Kidney epithelial cell (primary cell): ENCODE results near the gene INTS3. TPM values are rescaled to one million over a fixed set of nuclear protein-coding genes. Genes with fewer than 3 reads are reported as not detected.

Experiments
- DNase-seq: peaks from one replicate; pipeline ENCODE4 v3.0.0-alpha.2; 2010; ENCODE audit warnings: low read depth
- H3K27me3 ChIP-seq: 2 replicates; pipeline ENCODE4 v1.6.0; 2011; ENCODE audit warnings: low read length; ENCODE audit not compliant: control insufficient read depth, insufficient read depth
- H3K36me3 ChIP-seq: 2 replicates; pipeline ENCODE4 v1.5.1; 2011; ENCODE audit warnings: low read length; ENCODE audit not compliant: control insufficient read depth, insufficient read depth
- H3K4me3 ChIP-seq: 2 replicates; pipeline ENCODE4 v1.5.1; 2011; ENCODE audit warnings: low read depth, mild to moderate bottlenecking, control low read depth, low read length
- CTCF ChIP-seq: IDR thresholded peaks from 2 replicates; pipeline ENCODE4 v1.5.1; 2011; ENCODE audit warnings: mild to moderate bottlenecking, moderate library complexity, low read length, control low read depth, inconsistent platforms; ENCODE audit not compliant: insufficient read depth, poor library complexity, severe bottlenecking
- total RNA-seq: library from RNA; depleted of rRNA; stranded (reverse); fragments of >200 nt; gene quantifications from 2 replicates; pipeline ENCODE4 v1.2.3, GENCODE V29; 2015

INTS3 gene
- total RNA-seq, 1 donor from 2014 or later: 33.8 TPM

- Histone ChIP-seq H3K36me3 (no peaks in the 10 kb centered on the region), H3K27me3 (no peaks in the 10 kb centered on the region), H3K4me3 (no peak overlapping the region)
- no peak for DNase-seq
- no peak for TF ChIP-seq CTCF
Measured at GRCh38 chr1:153735090-153735420, 7.2 kb downstream of the INTS3 start.

DNA sequence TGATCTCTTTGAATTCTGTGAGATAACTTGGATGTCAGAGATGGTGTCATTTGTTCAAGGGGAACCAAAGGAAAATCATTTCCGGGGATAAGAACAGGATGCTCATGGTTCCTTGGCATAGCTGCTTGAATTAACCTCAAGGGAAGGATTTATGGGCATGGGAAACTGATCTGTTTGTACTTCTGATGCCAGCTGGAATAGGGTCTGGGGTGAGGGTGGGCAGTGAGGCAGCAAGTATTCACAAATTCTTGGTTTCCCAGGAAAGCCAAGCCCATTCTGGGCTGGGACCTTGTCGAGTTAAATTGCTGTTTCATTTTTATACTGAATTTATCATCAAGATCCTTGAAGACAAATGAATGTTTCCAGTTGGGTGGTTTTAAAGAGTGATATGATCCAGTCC lies 14.1 kb downstream of the INTS3 start:
- no peaks in the 10 kb centered on the region for H3K36me3 ChIP-seq
- H3K4me3 ChIP-seq: no peak overlapping the region
- H3K27me3 ChIP-seq: no peaks in the 10 kb centered on the region
- no peak for DNase-seq
- TF ChIP-seq CTCF: no peak

GRCh38 chr1:153742411-153743142 lies 14.7 kb downstream of the INTS3 start:
- no peaks in the 10 kb centered on the region for H3K36me3 ChIP-seq
- no peaks in the 10 kb centered on the region for H3K27me3 ChIP-seq
- peak; percentile 95 for DNase-seq
- no peak overlapping the region for H3K4me3 ChIP-seq
- no peak for TF ChIP-seq CTCF

DNA sequence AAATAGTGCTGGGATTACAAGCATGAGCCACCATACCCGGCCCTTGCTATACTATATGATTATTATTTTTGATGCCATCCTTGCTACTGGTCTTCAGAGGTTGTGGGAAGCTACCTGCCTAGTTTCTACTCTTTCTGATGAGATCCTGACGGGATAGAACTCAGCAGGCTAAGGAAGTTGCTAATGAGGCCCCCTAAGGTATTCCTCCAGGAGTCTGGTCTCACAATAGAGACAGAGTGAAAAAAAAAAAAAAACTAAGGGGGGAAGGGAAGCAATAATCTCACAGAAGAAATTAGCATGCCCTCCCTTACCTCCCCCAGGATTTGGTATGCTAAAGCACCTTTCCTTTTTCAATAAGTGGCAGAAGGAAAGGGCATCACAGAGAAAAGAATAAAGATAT lies 17.6 kb downstream of the INTS3 start:
- TF ChIP-seq CTCF: no peak
- DNase-seq: no peak
- no peaks in the 10 kb centered on the region for H3K36me3 ChIP-seq

GRCh38 chr1:153746174-153746573 lies 18.3 kb downstream of the INTS3 start:
- no peaks in the 10 kb centered on the region for H3K36me3 ChIP-seq
- no peak for TF ChIP-seq CTCF
- DNase-seq: no peak
- no peak overlapping the region for H3K4me3 ChIP-seq
- H3K27me3 ChIP-seq: no peaks in the 10 kb centered on the region

More for the DNA sequence above, 17.6 kb downstream of the INTS3 start:
- H3K4me3 ChIP-seq: no peak overlapping the region
- H3K27me3 ChIP-seq: no peaks in the 10 kb centered on the region

- H3K36me3 ChIP-seq: no peaks in the 10 kb centered on the region
- TF ChIP-seq CTCF: no peak
- no peak for DNase-seq
Measured at GRCh38 chr1:153748903-153749302, 21.1 kb downstream of the INTS3 start.

More at GRCh38 chr1:153748903-153749302, 21.1 kb downstream of the INTS3 start:
- H3K4me3 ChIP-seq: no peak overlapping the region
- no peaks in the 10 kb centered on the region for H3K27me3 ChIP-seq
